Small intestine (tissue), 7 donors: ENCODE measurements around the gene HS6ST3. TPM values are rescaled to one million over a fixed set of nuclear protein-coding genes. Genes with fewer than 3 reads are reported as not detected.

Experiments
- DNase-seq, 2 donors: peaks; one replicate each; pipeline versions ENCODE4 v3.0.0 to v3.0.0-alpha.2; 2013
- FAIRE-seq: peaks from 2 replicates; lab custom pipeline; 2012; peaks lifted over from hg19 to GRCh38; lab: Jason Lieb, UNC
- H3K27ac ChIP-seq, 3 donors: one replicate each; pipeline ENCODE4 v1.5.1; 2013; ENCODE audit warnings: low read length in 2 of 3, mild to moderate bottlenecking in 2 of 3, control low read depth in 1 of 3, inconsistent platforms in 1 of 3, low read depth in 1 of 3, moderate library complexity in 1 of 3
- H3K27me3 ChIP-seq, 3 donors: one replicate each; pipeline ENCODE4 v1.6.1; 2013; ENCODE audit warnings: low read length in 3 of 3, inconsistent platforms in 1 of 3; ENCODE audit not compliant: control insufficient read depth in 3 of 3, insufficient read depth in 3 of 3
- H3K36me3 ChIP-seq, 3 donors: one replicate each; pipeline ENCODE4 v1.6.1; 2013; ENCODE audit warnings: low read length in 3 of 3, inconsistent platforms in 1 of 3, low read depth in 1 of 3, mild to moderate bottlenecking in 1 of 3, moderate library complexity in 1 of 3; ENCODE audit not compliant: control insufficient read depth in 3 of 3, insufficient read depth in 2 of 3
- H3K4me1 ChIP-seq, 3 donors: one replicate each; pipeline ENCODE4 v1.6.1; 2013; ENCODE audit warnings: low read length in 2 of 3, inconsistent platforms in 1 of 3, low read depth in 1 of 3, mild to moderate bottlenecking in 1 of 3, moderate library complexity in 1 of 3; ENCODE audit not compliant: control insufficient read depth in 3 of 3, insufficient read depth in 2 of 3
- H3K4me3 ChIP-seq, 3 donors: one replicate each; pipeline ENCODE4 v1.5.1; 2013; ENCODE audit warnings: low read length in 3 of 3, control low read depth in 1 of 3, inconsistent platforms in 1 of 3, low read depth in 1 of 3, mild to moderate bottlenecking in 1 of 3, moderate library complexity in 1 of 3
- H3K9me3 ChIP-seq, 2 donors: one replicate each; pipeline ENCODE4 v1.6.1; 2013; ENCODE audit warnings: low read depth in 1 of 2, low read length in 1 of 2; ENCODE audit not compliant: control insufficient read depth in 2 of 2, insufficient read depth in 1 of 2
- WGBS, 3 donors: extraction: QIAGEN DNeasy Blood & Tissue Kit; methylation state at CpG; one replicate each; pipeline ENCODE4 v1.1.7; 2013; 5-methylcytosine and 5-hydroxymethylcytosine counted together
- polyA plus RNA-seq, 4 donors: library from polyadenylated mRNA; stranded (reverse) in 3 of 4; unstranded in 1 of 4; fragments of 200-250 nt in 3 of 4; fragments of 120-200 nt in 1 of 4; gene quantifications; one replicate each; pipeline versions ENCODE4 v1.2.1 to v1.2.3, GENCODE V29; 2013
- donor health status: healthy with polysubstance abuse.
- donor health status: control.
- donor health status: control.
- donor health status: Bipolar disorder and iron deficiency.
- donor health status: healthy.

The HS6ST3 gene
- polyA plus RNA-seq, 4 donors = under 0.01 to 0.86 (median 0.54) TPM; not detected in 1

- WGBS, 3 donors = 72 to 83% (median 74%) methylated on average over 4 of the region's 4 CpGs
- no peaks in the 10 kb centered on the region for H3K36me3 ChIP-seq
- no peak overlapping the region for H3K27ac ChIP-seq
- no peaks in the 10 kb centered on the region for H3K9me3 ChIP-seq
- H3K4me1 ChIP-seq = no peaks in the 10 kb centered on the region
- H3K27me3 ChIP-seq = no peaks in the 10 kb centered on the region
- FAIRE-seq = no peak
- H3K4me3 ChIP-seq = no peak overlapping the region
- no peak for DNase-seq
These were observed 209.3 kb downstream of the HS6ST3 start for GRCh38 chr13:96299235-96299634.

DNA sequence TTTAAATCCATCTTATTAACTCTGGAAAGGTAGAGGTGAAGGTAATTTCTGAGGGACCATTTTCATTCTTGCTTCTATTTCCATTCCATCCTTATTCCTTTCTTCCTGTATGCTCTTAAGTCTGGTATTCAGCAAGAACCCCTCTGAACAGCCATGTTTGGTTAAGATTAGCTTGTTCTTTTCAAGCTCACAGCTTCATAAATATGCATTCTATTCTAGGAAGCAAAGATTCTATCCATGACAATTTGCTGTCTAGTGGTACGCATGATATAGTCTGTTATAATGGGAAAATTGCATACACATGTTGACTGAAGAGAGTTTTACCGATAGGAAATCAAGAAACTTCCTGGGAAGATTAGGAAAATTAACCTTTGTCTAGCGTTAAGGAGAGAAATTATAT is 218.7 kb downstream of the HS6ST3 start:
- whole genome bisulfite sequencing, 3 donors = 81 to 83% (median 82%) methylated on average over 3 of the region's 3 CpGs
- Histone ChIP-seq H3K4me1 (no peaks in the 10 kb centered on the region), H3K36me3 (no peaks in the 10 kb centered on the region), H3K9me3 (no peaks in the 10 kb centered on the region), H3K27me3 (no peaks in the 10 kb centered on the region), H3K27ac (no peak overlapping the region), H3K4me3 (no peak overlapping the region)
- no peak for FAIRE-seq
- no peak for DNase-seq

- Histone ChIP-seq H3K27me3 (no peaks in the 10 kb centered on the region), H3K9me3 (no peaks in the 10 kb centered on the region), H3K27ac (no peak overlapping the region), H3K4me1 (no peaks in the 10 kb centered on the region), H3K36me3 (no peaks in the 10 kb centered on the region), H3K4me3 (no peak overlapping the region)
- DNase-seq (no peak), FAIRE-seq (no peak)
- 44 to 66% (median 45%) methylated on average over 1 of the region's 1 CpG for WGBS, 3 donors
These were observed 225.1 kb downstream of the HS6ST3 start for GRCh38 chr13:96314974-96315373.

GRCh38 chr13:96338030-96338429 is 248.1 kb downstream of the HS6ST3 start:
- Histone ChIP-seq H3K36me3 (no peaks in the 10 kb centered on the region), H3K4me1 (peaks cover 0 to 7% (median 0%) of the 10 kb centered on the region in 3 donors), H3K27me3 (no peaks in the 10 kb centered on the region), H3K9me3 (peaks cover 0 to 3% of the 10 kb centered on the region in 2 donors), H3K4me3 (no peak overlapping the region), H3K27ac (no peak overlapping the region)
- 80 to 93% (median 90%) methylated on average over 4 of the region's 4 CpGs for WGBS, 3 donors
- FAIRE-seq (no peak), DNase-seq (no peak)

DNA sequence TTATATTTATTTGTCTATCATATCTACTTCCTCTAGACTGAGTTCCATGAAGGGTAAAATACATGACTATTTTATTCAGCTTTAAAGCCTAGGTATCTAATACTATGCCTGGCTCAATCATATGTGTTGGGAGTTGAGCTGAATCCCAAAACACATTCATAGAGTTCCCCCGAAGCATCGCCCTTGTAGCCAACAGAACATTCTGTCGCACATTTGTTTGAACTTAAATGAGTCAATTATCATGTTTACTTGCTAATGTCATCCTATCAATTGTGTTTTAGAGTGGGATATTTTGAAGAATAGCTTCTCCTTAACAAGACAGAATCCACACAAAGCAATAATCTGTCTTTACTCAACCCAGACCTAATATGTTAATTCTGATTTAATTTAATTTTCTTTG is 252.4 kb downstream of the HS6ST3 start:
- peaks cover 0 to 3% of the 10 kb centered on the region in 2 donors for H3K9me3 ChIP-seq
- H3K27me3 ChIP-seq = no peaks in the 10 kb centered on the region
- WGBS, 3 donors = 87 to 93% (median 91%) methylated on average over 3 of the region's 3 CpGs
- DNase-seq (no peak), FAIRE-seq (no peak)
- no peak overlapping the region for H3K4me3 ChIP-seq
- no peak overlapping the region for H3K27ac ChIP-seq
- peaks cover 0 to 7% (median 0%) of the 10 kb centered on the region in 3 donors for H3K4me1 ChIP-seq
- H3K36me3 ChIP-seq = no peaks in the 10 kb centered on the region

GRCh38 chr13:96342852-96343465 is 253.1 kb downstream of the HS6ST3 start:
- H3K4me1 ChIP-seq = peaks cover 0 to 7% (median 0%) of the 10 kb centered on the region in 3 donors
- peaks cover 0 to 3% of the 10 kb centered on the region in 2 donors for H3K9me3 ChIP-seq
- DNase-seq (peak in 1 of 2 donors; percentile 69), FAIRE-seq (no peak)
- no peaks in the 10 kb centered on the region for H3K36me3 ChIP-seq
- no peaks in the 10 kb centered on the region for H3K27me3 ChIP-seq
- no peak overlapping the region for H3K4me3 ChIP-seq
- WGBS, 3 donors = 47 to 74% (median 54%) methylated on average over 4 of the region's 4 CpGs
- H3K27ac ChIP-seq = peak overlapping the region in 1 of 3 donors; percentile 47

DNA sequence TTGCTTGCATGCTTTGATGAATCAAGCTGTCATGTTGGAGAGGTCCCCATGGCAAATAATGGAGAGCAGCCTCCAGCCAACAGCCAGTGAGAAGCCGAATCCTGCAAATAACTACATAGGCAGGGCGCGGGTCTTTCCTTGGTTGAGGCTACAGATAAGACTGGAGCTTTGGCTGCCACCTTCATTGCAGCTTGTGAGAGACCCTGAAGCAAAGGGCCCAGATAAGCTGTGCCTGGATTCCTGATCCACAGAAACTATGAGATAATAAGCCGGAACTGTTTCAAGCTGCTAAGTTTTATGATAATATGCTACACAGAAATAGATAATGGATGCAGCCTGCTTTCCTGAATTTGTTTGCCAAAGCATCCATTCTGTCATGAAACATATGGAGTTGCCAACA is 257.0 kb downstream of the HS6ST3 start:
- no peaks in the 10 kb centered on the region for H3K27me3 ChIP-seq
- H3K4me1 ChIP-seq = peaks cover 0 to 7% (median 0%) of the 10 kb centered on the region in 3 donors
- no peaks in the 10 kb centered on the region for H3K36me3 ChIP-seq
- H3K9me3 ChIP-seq = no peaks in the 10 kb centered on the region
- no peak overlapping the region for H3K4me3 ChIP-seq
- FAIRE-seq (no peak), DNase-seq (no peak)
- H3K27ac ChIP-seq = no peak overlapping the region
- 83 to 94% (median 91%) methylated on average over 4 of the region's 4 CpGs for WGBS, 3 donors

DNA sequence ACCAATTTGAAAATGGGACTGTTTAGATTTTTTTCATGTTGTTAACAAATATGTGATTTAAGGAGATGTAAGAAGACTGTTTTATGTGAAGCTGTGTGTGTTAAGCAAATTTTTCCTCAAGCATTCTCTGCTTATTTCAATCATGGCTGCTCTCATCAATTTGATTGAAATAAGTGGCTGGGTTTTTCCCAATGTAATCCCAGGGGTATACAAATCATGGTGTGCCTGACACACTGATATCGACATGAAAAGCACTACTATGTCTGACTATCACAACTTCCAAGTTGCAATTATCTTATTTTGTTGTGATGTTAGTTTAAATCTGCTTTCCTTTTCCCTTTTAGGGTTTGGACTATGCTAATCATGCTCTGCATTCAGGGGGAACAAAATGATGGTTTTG is 283.7 kb downstream of the HS6ST3 start:
- 82 to 90% (median 85%) methylated on average over 1 of the region's 1 CpG for WGBS, 3 donors
- no peak overlapping the region for H3K4me3 ChIP-seq
- H3K27ac ChIP-seq = no peak overlapping the region
- no peaks in the 10 kb centered on the region for H3K9me3 ChIP-seq
- no peaks in the 10 kb centered on the region for H3K4me1 ChIP-seq
- FAIRE-seq = no peak
- no peaks in the 10 kb centered on the region for H3K36me3 ChIP-seq
- DNase-seq = no peak
- no peaks in the 10 kb centered on the region for H3K27me3 ChIP-seq

- Histone ChIP-seq H3K4me1 (no peaks in the 10 kb centered on the region), H3K9me3 (no peaks in the 10 kb centered on the region), H3K36me3 (no peaks in the 10 kb centered on the region), H3K4me3 (no peak overlapping the region), H3K27me3 (no peaks in the 10 kb centered on the region), H3K27ac (no peak overlapping the region)
- FAIRE-seq (no peak), DNase-seq (no peak)
- 88 to 93% (median 92%) methylated on average over 3 of the region's 3 CpGs for WGBS, 3 donors
These were observed 287.9 kb downstream of the HS6ST3 start for GRCh38 chr13:96377835-96378234.
